HUDEP-2 (cell line): ENCODE measurements around the gene TCF7L1.

Experiments used
- DNase-seq, 76 experiments: peaks; one replicate each; lab custom pipeline; 2025; ENCODE audit not compliant: unreplicated experiment in 76 of 76; lab: John Stamatoyannopoulos, UW

The TCF7L1 gene

GRCh38 chr2:85273738-85274731 lies 140.8 kb downstream of the TCF7L1 start:
- no peak for DNase-seq

GRCh38 chr2:85275984-85276540 lies 142.9 kb downstream of the TCF7L1 start:
- no peak for DNase-seq

GRCh38 chr2:85276571-85277118 lies 143.5 kb downstream of the TCF7L1 start:
- DNase-seq, result no peak

GRCh38 chr2:85277416-85278158 lies 144.4 kb downstream of the TCF7L1 start:
- DNase-seq, result no peak

- DNase-seq, result no peak
Observed at GRCh38 chr2:85278361-85278760, 145.2 kb downstream of the TCF7L1 start.

- DNase-seq, result no peak
Observed at GRCh38 chr2:85281553-85281952, 148.4 kb downstream of the TCF7L1 start.

GRCh38 chr2:85282914-85283313 lies 149.7 kb downstream of the TCF7L1 start:
- no peak for DNase-seq

GRCh38 chr2:85283641-85284040 lies 150.4 kb downstream of the TCF7L1 start:
- no peak for DNase-seq

GRCh38 chr2:85286918-85287317 lies 153.7 kb downstream of the TCF7L1 start:
- DNase-seq, result no peak

GRCh38 chr2:85287721-85288120 lies 154.5 kb downstream of the TCF7L1 start:
- no peak for DNase-seq

- DNase-seq, result no peak
Observed at GRCh38 chr2:85288244-85288725, 155.1 kb downstream of the TCF7L1 start.

- no peak for DNase-seq
Observed at GRCh38 chr2:85291425-85292023, 158.3 kb downstream of the TCF7L1 start.

GRCh38 chr2:85302121-85302520 lies 168.9 kb downstream of the TCF7L1 start:
- DNase-seq, result no peak

GRCh38 chr2:85303780-85304531 lies 170.8 kb downstream of the TCF7L1 start:
- no peak for DNase-seq

- no peak for DNase-seq
Observed at GRCh38 chr2:85307527-85307897, 174.3 kb downstream of the TCF7L1 start.

- no peak for DNase-seq
Observed at GRCh38 chr2:85308201-85308600, 175.0 kb downstream of the TCF7L1 start.

- no peak for DNase-seq
Observed at GRCh38 chr2:85308896-85309555, 175.8 kb downstream of the TCF7L1 start.

GRCh38 chr2:85309699-85310321 lies 176.6 kb downstream of the TCF7L1 start:
- DNase-seq, result no peak

GRCh38 chr2:85310330-85310729 lies 177.1 kb downstream of the TCF7L1 start:
- DNase-seq, result no peak
